HG02610 (cell line): ENCODE results near the gene GCLC.
"Not testable (repeated sequence)": the region's sequence is repeated elsewhere in the genome, so short reads cannot be mapped to it uniquely, and the experiment has no call there.

Experiments used
- ATAC-seq: cut with Tn5 transposase; IDR thresholded peaks from one replicate; pipeline ENCODE4 v1.9.1; 2021; ENCODE audit warnings: mild to moderate bottlenecking, moderate library complexity; ENCODE audit not compliant: unreplicated experiment

The GCLC gene

GRCh38 chr6:53544470-53545308 lies at the start of gene GCLC:
Gene GCLC (minus strand): TSS chr6:53545101. CDS start chr6:53544645, 456 bp downstream.
- peak; percentile 63 for ATAC-seq

DNA sequence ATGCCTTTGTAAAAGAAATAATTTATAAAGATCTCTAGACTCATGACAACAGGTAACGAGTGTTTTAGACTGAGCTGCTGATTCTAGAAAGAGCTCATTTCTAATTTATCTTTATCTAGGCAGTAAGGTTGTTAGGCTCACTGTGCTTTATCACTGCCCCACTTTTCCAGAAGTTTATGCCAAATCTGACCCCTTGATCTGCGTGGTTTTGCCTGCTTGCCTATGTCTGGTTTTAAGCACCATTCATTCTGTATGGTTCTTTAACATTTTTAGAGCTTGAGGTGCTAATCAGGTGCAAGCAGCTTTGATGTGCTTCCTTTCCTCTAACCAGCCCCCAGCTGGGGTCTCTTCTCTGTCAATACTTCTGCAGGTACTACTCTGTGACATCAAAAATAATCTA lies 49.7 kb upstream of the GCLC start:
- ATAC-seq, result no peak

DNA sequence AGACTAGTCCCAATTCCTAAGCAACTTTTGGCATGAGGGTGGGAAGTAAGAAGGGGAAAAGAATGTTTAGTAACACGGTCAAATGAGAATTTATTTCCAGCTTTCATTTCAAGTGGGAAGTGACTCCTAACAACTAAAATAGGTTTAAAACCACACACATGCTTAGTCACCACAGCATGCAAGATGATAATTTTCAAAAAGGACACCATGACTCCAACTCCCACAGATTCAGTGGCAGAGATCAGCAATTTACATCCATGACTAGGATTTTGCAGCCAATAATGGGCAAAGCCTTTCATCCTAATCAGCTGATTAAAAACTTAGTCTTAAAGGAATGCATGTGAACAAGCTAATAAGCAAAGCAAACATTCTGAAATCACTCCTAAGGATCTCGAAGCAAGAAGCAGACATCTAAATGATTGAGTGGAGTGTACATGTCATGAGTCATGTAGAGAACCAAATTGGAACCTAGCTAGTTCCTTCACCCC lies 48.1 kb upstream of the GCLC start:
- ATAC-seq, result no peak

DNA sequence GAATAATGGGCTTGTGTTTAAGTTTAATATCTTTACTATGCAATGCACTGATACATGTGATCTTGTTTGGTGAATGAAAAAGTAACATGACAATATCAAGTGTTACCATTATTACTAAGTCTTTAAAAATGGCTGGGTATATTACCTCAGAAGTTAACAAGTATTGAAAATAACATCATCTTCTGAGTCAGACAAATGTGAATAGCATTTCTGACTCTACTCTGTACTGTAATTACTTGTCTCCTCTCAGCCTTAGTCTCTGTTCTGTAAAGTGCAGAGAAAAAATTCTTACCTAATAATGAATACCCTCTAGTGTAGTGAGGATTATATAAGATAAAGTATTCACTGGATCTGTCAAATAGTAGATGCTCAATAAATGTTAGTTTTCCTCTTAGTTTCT lies 47.0 kb upstream of the GCLC start:
- ATAC-seq, result no peak

DNA sequence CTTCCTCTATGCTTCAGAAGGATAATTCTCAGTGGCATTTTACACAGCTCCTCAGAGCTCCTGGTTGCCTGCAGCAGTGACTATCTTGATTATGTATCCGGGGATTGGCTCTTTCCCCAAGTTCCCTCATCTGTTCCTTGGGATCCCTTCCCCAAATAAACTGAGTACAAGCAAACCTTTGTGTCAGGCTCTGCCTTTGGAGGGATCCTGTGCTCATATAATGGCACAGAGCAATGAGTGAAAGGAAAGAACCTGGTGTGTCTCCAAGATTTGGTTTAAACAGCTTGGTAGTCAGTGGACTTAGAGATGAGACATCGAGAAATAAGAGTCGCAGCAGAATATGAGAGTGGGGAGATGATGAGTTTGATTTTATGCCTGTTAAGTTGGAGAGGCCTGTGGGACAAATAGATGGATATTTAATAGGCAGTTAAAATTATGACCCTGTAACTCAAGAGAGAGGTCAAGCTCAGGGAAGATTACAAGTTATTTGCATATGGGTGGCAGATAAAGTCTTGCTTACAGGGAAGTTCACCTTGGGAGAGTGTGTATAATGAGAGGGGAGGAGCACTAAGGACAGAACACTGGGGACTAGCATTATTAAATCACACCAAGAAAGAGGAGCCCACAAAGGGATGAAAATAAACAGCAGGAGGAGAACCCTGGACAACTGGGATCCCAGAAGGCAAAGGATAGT lies 44.1 kb upstream of the GCLC start:
- no peak for ATAC-seq

GRCh38 chr6:53587291-53587690 lies 42.4 kb upstream of the GCLC start:
- no peak for ATAC-seq

DNA sequence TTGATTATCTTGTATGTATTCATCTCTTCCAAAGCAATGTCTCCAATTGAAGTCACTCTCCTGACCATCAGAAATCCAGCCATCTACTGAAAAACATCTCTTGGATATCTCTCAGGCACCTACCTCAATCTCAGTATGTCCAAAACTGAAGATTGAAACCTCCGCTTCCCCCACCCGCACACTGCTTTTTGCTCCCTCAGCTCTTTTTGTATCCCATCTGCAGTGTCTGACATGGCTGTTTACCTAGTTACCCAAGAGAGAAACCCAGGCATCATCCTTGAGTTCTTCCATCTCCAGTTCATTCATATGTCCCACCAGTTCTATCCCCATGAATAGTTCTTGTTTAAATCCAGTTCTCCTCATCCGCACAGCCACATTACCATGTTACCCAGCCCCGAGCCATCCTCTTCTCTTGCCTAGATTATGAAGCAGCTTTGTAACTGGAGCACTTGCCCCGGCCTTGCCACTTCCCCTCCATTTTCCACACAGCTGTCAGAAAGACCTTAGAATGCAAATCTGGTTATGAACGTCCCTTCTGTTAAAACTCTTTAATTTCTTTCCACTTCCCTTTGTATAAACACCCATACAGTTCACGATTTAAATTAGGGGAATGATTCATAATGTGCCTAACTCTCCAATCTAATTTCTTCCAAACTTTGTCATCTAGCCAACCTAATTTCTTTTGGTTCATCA lies 40.5 kb upstream of the GCLC start:
- ATAC-seq, result no peak

GRCh38 chr6:53584726-53585125 lies 39.8 kb upstream of the GCLC start:
- ATAC-seq, result no peak

GRCh38 chr6:53583451-53583850 lies 38.5 kb upstream of the GCLC start:
- no peak for ATAC-seq

DNA sequence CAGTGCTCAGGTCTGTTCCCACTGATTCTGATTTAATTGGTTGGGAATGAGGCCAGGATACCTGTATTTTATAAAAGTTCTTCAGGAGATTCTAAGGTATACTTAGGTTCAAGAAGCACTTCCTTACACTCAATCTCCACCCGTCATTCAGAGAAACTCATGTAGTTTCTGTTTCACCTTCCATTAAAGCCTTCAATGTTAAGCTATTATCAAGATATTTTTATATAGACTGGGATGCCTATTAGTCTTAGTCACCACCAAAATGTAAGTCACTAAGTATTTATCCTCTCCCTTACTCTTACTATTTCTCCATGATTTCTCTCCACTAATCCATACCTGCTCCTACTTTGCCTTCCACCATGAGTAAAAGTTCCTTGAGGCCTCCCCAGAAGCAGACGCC lies 38.1 kb upstream of the GCLC start:
- ATAC-seq, result no peak

DNA sequence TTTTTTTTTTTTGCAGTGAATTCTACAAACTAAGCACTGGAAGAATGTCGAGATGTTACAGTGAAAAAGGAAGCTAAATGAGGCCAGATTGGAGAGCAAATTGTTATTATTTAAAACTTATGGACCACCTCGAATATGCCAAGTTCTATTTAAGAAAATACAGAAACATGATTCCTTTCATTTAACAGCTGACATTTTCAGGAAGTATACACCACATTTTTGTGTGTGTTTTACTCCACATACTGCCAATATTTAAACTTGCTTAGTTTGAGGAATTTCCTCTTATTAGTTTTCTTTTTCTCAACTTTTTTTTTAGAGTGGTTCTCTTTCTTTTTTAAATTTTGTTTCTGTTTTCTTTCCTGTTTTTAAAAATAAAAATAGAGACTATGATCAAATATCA lies 37.0 kb upstream of the GCLC start:
- no peak for ATAC-seq

DNA sequence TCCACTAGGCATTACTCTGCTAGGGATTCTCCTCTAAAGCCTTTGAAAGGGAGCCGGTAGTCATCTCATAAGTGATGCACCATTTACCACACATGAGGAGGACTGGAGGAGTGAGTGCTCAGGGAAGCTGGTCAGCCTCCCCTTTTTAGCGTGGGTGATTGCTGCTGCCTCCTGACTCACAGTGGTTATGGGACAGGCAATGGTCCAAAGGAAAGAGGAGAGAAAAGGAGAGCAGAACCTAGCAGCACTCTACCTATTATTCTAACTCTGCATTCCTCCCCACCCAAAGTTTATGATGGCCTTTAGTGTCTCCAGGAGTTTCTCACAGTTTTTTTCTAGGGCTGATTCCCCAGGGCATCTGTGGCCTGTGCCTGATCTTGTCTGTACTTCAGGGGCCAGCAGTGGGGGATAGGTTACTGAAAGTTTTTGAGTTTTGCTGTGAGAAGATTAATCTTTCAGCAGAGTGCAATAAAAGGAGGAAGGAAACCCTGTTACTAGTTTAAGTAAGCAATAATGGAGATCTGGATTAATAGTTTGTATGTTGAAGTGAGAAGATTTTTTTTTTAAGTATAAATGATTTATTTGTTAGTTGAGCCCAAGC lies 36.4 kb upstream of the GCLC start:
- ATAC-seq, result no peak

DNA sequence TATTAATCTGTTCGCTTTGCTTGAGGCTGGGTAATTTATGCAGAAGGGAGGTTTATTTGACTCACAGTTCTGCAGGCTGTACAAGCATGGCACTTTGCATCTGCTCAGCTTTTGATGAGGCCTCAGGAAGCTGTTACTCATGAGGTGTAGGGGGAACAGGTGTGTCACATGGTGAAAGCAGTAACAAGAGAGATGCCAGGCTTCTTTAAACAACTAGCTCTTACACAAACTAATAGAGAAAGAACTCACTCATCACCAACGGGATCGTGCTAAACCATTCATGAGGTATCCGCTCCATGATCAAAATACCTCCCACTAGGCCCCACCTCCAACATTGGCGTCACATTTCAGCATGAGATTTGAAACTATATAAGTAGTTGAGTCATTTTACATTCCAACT lies 34.4 kb upstream of the GCLC start:
- no peak for ATAC-seq

DNA sequence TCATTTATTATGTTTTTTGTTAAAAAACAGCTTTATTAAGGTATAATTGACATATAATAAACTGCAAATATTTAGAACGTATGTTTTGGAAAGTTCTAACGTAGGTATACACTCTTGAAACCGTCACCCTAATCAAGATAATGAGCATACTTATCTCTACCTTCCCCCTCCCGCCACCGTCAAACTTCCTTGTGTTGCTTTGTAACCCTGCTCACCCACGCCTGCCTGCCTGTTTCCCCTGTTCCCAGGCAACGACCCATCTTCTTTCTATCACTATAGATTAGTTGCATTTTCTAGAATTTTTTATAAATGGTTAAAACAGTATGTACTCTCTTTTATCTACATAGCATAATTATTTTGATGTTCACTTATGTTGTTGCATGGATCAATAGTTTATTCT lies 33.5 kb upstream of the GCLC start:
- no peak for ATAC-seq

- ATAC-seq, result no peak
Observed at GRCh38 chr6:53573299-53573698, 28.4 kb upstream of the GCLC start.

DNA sequence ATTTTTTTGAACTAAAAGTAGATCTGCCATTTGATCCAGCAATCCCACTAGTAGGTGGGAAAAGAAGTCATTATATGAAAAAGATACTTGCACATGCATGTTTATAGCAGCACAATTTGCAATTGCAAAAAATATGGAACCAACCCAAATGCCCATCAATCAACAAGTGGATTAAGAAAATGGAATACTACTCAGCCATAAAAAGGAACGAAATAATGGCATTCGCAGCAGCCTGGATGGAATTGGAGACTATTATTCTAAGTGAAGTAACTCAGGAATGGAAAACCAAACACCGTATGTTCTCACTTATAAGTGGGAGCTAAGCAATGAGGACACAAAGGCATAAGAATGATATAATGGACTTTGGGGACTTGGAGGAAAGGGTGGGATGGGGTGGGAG lies 27.5 kb upstream of the GCLC start:
- ATAC-seq, result not testable (repeated sequence)

DNA sequence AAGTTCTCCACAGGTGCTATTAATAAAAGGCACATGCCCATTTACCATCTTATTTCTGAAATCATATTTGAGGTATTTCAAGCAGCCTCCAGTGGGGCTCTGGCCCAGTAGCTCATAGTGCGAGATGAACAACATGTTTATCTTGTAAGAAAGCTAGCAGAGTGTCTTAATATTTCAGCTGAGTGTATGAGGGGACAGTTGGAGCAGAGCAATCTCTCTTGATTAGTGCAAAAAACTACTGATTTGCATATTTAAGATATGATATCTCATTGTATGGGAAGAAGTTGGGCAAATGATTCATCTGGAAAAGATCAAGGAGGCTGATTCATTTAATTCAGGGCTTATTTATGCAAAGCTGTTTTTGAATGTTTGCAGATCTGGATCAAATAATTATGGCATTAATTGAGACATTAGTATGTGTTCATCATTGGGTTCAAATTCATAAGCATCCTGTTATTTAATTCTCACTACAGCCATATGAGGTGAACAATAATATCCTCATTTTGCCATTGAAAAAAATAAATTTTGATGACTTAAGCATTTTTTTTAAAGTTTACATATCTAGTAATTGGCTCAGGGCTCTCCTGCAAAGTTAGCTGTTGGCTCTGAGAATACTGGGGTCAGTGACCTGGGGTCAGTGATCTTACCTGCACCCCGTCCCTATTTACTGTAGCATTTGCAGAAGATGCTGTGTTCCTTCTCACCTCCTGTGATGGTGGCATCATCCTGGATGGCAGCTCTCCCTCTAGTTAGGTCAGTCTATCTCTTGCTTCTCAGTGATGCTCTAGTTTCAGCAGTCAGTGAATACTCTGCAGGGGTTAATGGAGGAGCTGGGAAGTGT lies 24.1 kb upstream of the GCLC start:
- ATAC-seq, result no peak

DNA sequence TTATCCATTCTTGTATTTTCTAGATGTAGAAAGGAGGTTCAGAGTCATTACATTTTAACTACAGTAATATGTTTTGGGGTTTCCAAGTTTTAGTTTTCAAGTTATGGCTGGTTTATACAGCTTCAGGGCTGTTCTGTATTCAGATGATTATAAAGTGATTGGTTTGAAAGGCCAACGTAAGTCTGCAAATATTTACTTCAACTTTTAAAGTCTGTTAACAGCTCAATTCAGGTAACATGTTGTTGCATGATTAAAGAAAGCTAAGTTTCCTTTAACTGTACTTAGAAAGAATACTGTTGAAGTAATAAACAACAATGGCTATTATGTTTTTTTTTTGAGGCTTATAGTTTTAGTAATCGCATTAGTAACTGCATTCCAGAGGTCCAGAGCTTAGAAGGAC lies 22.8 kb upstream of the GCLC start:
- no peak for ATAC-seq

DNA sequence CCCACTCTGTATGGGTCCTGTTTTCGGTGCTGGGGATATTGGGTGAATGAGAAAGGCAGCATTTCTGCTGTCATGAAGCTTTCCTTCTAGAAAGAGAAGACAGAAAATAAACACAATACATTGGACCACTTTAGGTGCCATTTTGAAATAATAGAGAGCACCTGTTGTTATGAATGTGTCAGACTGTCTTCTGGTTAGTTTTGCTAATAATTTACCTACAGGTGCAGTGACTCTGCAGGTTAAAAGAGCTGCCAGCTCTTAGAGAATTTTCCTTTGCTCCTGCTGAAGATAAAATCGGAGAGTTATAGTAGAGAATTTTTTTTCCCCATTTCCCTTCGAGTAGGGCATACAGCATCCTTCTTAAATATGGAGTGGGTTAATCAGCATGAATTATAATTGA lies 21.9 kb upstream of the GCLC start:
- no peak for ATAC-seq

- ATAC-seq, result no peak
Observed at GRCh38 chr6:53565886-53566285, 21.0 kb upstream of the GCLC start.
